ENCODE data around the gene ITFG2.
A peak's percentile ranks its signal among the peaks of the same experiment; 100 is the strongest.

ITFG2 gene

DNA sequence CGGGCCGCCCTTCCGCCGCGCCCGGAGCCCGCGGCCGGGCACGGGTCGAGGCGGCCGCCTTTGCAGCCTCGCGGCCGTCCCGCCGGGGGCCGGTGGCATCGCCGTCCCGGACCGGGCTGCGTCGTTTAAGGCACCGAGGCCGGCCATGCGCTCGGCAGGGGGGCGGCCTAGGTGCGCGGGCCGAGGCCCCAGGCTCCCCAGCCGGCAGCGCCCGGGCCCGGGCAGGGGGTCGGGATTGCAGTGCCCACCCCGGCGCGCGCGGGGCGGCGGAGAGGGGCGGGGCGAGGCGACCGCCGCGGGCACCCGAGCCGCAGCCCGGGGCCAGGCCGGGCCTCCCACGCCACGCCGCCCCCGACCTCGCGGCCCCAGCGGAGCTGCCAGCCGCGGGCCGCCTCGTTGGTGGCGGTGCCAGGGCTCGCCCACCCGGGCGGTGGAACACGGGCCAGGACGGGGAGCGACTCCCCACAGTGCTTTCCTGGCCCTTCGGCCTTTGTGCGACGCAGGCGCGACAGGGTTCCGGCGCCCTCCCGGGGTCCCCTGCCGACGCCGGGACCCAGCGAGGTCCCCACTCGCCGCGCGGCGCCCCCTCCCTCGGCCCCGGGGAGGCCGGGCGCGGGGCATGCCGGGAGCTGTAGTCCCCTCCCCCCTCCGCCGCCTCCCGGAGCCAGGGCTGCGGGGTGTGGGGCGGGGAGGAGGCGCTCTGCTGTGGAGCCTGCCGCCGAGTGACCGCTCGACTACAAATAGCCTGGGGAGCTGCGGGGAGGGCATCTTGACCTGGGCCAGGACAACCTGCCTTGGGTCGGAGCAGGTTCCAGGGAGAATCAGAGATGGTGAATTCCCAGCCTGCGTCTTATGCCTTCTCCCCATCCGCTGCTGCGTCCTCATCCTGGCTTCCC is 16.9 kb upstream of the ITFG2 start:
- TF ChIP-seq EZH2phosphoT487 (IDR thresholded peaks at IDR 0.05; ENCODE audit: borderline replicate concordance) = no peak
- TF ChIP-seq, protein P1, sequence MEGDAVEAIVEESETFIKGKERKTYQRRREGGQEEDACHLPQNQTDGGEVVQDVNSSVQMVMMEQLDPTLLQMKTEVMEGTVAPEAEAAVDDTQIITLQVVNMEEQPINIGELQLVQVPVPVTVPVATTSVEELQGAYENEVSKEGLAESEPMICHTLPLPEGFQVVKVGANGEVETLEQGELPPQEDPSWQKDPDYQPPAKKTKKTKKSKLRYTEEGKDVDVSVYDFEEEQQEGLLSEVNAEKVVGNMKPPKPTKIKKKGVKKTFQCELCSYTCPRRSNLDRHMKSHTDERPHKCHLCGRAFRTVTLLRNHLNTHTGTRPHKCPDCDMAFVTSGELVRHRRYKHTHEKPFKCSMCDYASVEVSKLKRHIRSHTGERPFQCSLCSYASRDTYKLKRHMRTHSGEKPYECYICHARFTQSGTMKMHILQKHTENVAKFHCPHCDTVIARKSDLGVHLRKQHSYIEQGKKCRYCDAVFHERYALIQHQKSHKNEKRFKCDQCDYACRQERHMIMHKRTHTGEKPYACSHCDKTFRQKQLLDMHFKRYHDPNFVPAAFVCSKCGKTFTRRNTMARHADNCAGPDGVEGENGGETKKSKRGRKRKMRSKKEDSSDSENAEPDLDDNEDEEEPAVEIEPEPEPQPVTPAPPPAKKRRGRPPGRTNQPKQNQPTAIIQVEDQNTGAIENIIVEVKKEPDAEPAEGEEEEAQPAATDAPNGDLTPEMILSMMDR (conservative IDR thresholded peaks at IDR 0.05; ENCODE audit: low read length) = no peak
- peaks cover 32% of the 10 kb centered on the region for H3K79me2 ChIP-seq (ENCODE audit: insufficient read depth, low read length)
- peak overlapping the region; percentile 93 for H3K4me2 ChIP-seq (ENCODE audit: low read depth, low read length, poor library complexity, severe bottlenecking)
- peaks cover 31% of the 10 kb centered on the region; the same call in 1 of the 2 replicates for H3K36me3 ChIP-seq (ENCODE audit: insufficient read depth, low read length)
- no peaks in the 10 kb centered on the region for H3F3A ChIP-seq (ENCODE audit: low read depth)
- H3K9me3 ChIP-seq (ENCODE audit: insufficient read depth, low read depth, low read length) = no peaks in the 10 kb centered on the region
- H3K9me2 ChIP-seq (replicated peaks; ENCODE audit: low read depth, low read length) = no peaks in the 10 kb centered on the region
- peaks cover 26% of the 10 kb centered on the region for H4K20me1 ChIP-seq (ENCODE audit: insufficient read depth, low read length, poor library complexity, severe bottlenecking)
- H2AFZ ChIP-seq (ENCODE audit: low read length) = peak overlapping the region; percentile 70; the same call in 1 of the 2 replicates
- H3K27me3 ChIP-seq (ENCODE audit: insufficient read depth, low read length, poor library complexity, severe bottlenecking) = no peaks in the 10 kb centered on the region
- H3K4me3 ChIP-seq (ENCODE audit: low read length, poor library complexity, severe bottlenecking) = peak overlapping the region; percentile 86
- H3K4me1 ChIP-seq (ENCODE audit: insufficient read depth, low read length, poor library complexity, severe bottlenecking) = peaks cover 30% of the 10 kb centered on the region
- H3K9ac ChIP-seq (ENCODE audit: low read depth, low read length, poor library complexity, severe bottlenecking) = peak overlapping the region; percentile 80

DNA sequence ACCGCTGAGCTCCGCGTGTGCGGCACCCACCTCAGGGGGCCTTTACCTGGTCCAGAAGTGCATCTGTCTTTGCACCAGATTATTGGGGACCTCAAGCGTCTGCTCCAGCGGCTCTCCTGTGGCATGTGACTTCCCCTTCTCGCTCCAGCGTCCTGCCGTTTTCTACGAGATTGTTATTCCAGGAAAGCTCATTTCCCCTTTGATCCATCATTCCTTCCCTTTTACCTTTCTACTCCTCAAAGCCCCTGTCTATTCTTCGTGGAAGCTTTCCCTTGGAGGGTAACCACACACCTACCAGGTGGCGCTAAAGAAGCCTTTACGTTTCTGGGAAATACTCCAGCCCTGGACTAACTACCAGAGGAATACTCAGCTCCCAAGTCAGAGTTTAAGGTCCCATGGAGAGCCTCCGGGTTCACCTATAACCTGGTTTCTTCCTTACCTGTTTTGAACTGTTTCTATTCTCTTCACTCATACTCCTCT is 16.2 kb upstream of the ITFG2 start:
- Histone ChIP-seq H3K9me2 (replicated peaks; ENCODE audit: low read depth, low read length) (no peaks in the 10 kb centered on the region), H3F3A (ENCODE audit: low read depth) (no peaks in the 10 kb centered on the region), H4K20me1 (ENCODE audit: insufficient read depth, low read length, poor library complexity, severe bottlenecking) (peaks cover 26% of the 10 kb centered on the region), H3K9ac (ENCODE audit: low read depth, low read length, poor library complexity, severe bottlenecking) (peak overlapping the region; percentile 69), H3K9me3 (ENCODE audit: insufficient read depth, low read depth, low read length) (no peaks in the 10 kb centered on the region), H3K4me1 (ENCODE audit: insufficient read depth, low read length, poor library complexity, severe bottlenecking) (peaks cover 30% of the 10 kb centered on the region), H3K27me3 (ENCODE audit: insufficient read depth, low read length, poor library complexity, severe bottlenecking) (no peaks in the 10 kb centered on the region), H3K79me2 (ENCODE audit: insufficient read depth, low read length) (peaks cover 35% of the 10 kb centered on the region), H3K4me3 (ENCODE audit: low read length, poor library complexity, severe bottlenecking) (peak overlapping the region; percentile 86), H3K36me3 (ENCODE audit: insufficient read depth, low read length) (peaks cover 38% of the 10 kb centered on the region; the same call in 1 of the 2 replicates), H3K4me2 (ENCODE audit: low read depth, low read length, poor library complexity, severe bottlenecking) (peak overlapping the region; percentile 82), H2AFZ (ENCODE audit: low read length) (no peak overlapping the region; the same call in 1 of the 2 replicates)
- TF ChIP-seq, protein P1 (conservative IDR thresholded peaks at IDR 0.05; ENCODE audit: low read length) = peak; percentile 41
- no peak for TF ChIP-seq EZH2phosphoT487 (IDR thresholded peaks at IDR 0.05; ENCODE audit: borderline replicate concordance)

DNA sequence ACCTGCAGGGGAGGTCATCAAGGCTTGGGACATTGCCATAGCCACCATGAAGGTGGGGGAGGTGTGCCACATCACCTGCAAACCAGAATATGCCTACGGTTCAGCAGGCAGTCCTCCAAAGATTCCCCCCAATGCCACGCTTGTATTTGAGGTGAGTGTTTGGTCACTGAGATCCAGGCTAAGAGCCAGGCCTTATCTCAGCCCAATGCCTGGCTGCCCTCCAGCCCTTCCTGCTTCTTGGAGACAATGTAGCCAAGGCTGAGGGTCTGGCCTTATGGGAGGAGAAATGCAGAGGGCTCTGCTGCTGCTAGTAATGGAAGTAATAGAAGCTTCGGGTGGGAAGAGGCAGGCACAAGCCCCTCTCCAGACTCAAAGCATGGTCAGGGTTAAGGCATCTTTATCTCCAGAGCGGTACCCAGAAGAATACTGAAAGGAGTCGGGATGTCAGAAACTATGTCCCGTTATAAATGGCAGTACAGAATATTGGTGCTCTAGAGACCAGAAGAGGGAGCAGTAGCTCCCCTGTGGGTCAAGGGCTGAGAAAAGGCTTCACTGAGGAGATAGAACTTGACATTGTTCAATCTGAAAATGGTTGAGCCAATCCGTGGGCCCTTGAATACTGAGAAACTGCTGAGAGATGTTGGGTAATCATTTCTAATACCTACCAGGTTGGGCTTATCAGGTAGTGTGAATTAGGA is 14.6 kb upstream of the ITFG2 start:
- peaks cover 26% of the 10 kb centered on the region for H3K4me1 ChIP-seq (ENCODE audit: insufficient read depth, low read length, poor library complexity, severe bottlenecking)
- H3K4me3 ChIP-seq (ENCODE audit: low read length, poor library complexity, severe bottlenecking) = peak overlapping the region; percentile 21
- H3K9me2 ChIP-seq (replicated peaks; ENCODE audit: low read depth, low read length) = no peaks in the 10 kb centered on the region
- H3K9ac ChIP-seq (ENCODE audit: low read depth, low read length, poor library complexity, severe bottlenecking) = peak overlapping the region; percentile 69
- no peaks in the 10 kb centered on the region for H3F3A ChIP-seq (ENCODE audit: low read depth)
- H3K79me2 ChIP-seq (ENCODE audit: insufficient read depth, low read length) = peaks cover 35% of the 10 kb centered on the region
- TF ChIP-seq, protein P1 (conservative IDR thresholded peaks at IDR 0.05; ENCODE audit: low read length) = peak; percentile 55
- TF ChIP-seq EZH2phosphoT487 (IDR thresholded peaks at IDR 0.05; ENCODE audit: borderline replicate concordance) = no peak
- H3K4me2 ChIP-seq (ENCODE audit: low read depth, low read length, poor library complexity, severe bottlenecking) = peak overlapping the region; percentile 82
- no peaks in the 10 kb centered on the region for H3K9me3 ChIP-seq (ENCODE audit: insufficient read depth, low read depth, low read length)
- H3K27me3 ChIP-seq (ENCODE audit: insufficient read depth, low read length, poor library complexity, severe bottlenecking) = no peaks in the 10 kb centered on the region
- H2AFZ ChIP-seq (ENCODE audit: low read length) = no peak overlapping the region
- H4K20me1 ChIP-seq (ENCODE audit: insufficient read depth, low read length, poor library complexity, severe bottlenecking) = peaks cover 26% of the 10 kb centered on the region
- peaks cover 54% of the 10 kb centered on the region; the same call in 1 of the 2 replicates for H3K36me3 ChIP-seq (ENCODE audit: insufficient read depth, low read length)

Measured in Loucy (cell line).